Jurkat, Clone E6-1 (cell line): Measurements from ENCODE around the gene ZNF329. TPM values are rescaled to one million over a fixed set of nuclear protein-coding genes. Genes with fewer than 3 reads are reported as not detected.
"Not testable (repeated sequence)": the region's sequence is repeated elsewhere in the genome, so short reads cannot be mapped to it uniquely, and the experiment has no call there.

Source experiments
- DNase-seq: peaks from one replicate; pipeline ENCODE4 v3.0.0-alpha.2; 2011; ENCODE audit warnings: low read depth, low spot score
- H3K4me3 ChIP-seq: 2 replicates; pipeline ENCODE4 v1.5.1; 2011; ENCODE audit warnings: mild to moderate bottlenecking, low read length, control low read depth, moderate library complexity
- polyA plus RNA-seq: library from polyadenylated mRNA; unstranded; fragments of >200 nt; gene quantifications from one replicate; pipeline ENCODE4 v1.2.1, GENCODE V29; 2012; ENCODE audit warnings: missing spikeins; ENCODE audit not compliant: insufficient read length, insufficient read depth

ZNF329 gene
- polyA plus RNA-seq, result not detected

- H3K4me3 ChIP-seq, result peak within 1 kb of the TSS; percentile 16
- DNase-seq, result peak; percentile 2
These were observed at the start of gene ZNF329 for GRCh38 chr19:58150328-58150921. Gene ZNF329 (minus strand): TSS chr19:58150789. CDS start chr19:58129503, 21,286 bp downstream.

GRCh38 chr19:58196901-58197616 lies 46.5 kb upstream of the ZNF329 start:
- H3K4me3 ChIP-seq, result no peak overlapping the region
- no peak for DNase-seq

- H3K4me3 ChIP-seq, result peak overlapping the region; percentile 59
- DNase-seq, result no peak
These were observed 33.2 kb upstream of the ZNF329 start for GRCh38 chr19:58183817-58184215.

GRCh38 chr19:58182989-58183816 lies 32.6 kb upstream of the ZNF329 start, which contains the start of gene ZNF274:
Gene ZNF274 (plus strand): TSS chr19:58183061. CDS start chr19:58183966, 905 bp downstream.
- H3K4me3 ChIP-seq, result peak within 1 kb of the TSS; percentile 59
- peak; percentile 71 for DNase-seq

GRCh38 chr19:58182577-58182988 lies 32.0 kb upstream of the ZNF329 start:
- peak; percentile 42 for DNase-seq
- peak overlapping the region; percentile 59 for H3K4me3 ChIP-seq

- DNase-seq, result peak; percentile 48
- H3K4me3 ChIP-seq, result peak overlapping the region; percentile 25; the same call in 1 of the 2 replicates
These were observed 31.4 kb upstream of the ZNF329 start for GRCh38 chr19:58181902-58182576.

GRCh38 chr19:58170860-58171259 lies 20.3 kb upstream of the ZNF329 start:
- DNase-seq, result no peak
- H3K4me3 ChIP-seq, result no peak overlapping the region

GRCh38 chr19:58166708-58167280 lies 16.2 kb upstream of the ZNF329 start:
- DNase-seq, result no peak

GRCh38 chr19:58166268-58166667 lies 15.7 kb upstream of the ZNF329 start:
- no peak overlapping the region for H3K4me3 ChIP-seq
- DNase-seq, result no peak

More at GRCh38 chr19:58166708-58167280, 16.2 kb upstream of the ZNF329 start:
- H3K4me3 ChIP-seq, result no peak overlapping the region

- DNase-seq, result no peak
- no peak overlapping the region for H3K4me3 ChIP-seq
These were observed 6.6 kb upstream of the ZNF329 start for GRCh38 chr19:58157045-58157728.

GRCh38 chr19:58154679-58155648 lies 4.4 kb upstream of the ZNF329 start:
- peak; percentile 70 for DNase-seq
- peak overlapping the region; percentile 54 for H3K4me3 ChIP-seq

GRCh38 chr19:58154287-58154678 lies 3.7 kb upstream of the ZNF329 start:
- no peak for DNase-seq
- H3K4me3 ChIP-seq, result peak overlapping the region; percentile 54

GRCh38 chr19:58153386-58153785 lies 2.8 kb upstream of the ZNF329 start:
- H3K4me3 ChIP-seq, result no peak overlapping the region

GRCh38 chr19:58147475-58147874 lies 3.1 kb downstream of the ZNF329 start:
- not testable (repeated sequence) for H3K4me3 ChIP-seq, DNase-seq

More at GRCh38 chr19:58153386-58153785, 2.8 kb upstream of the ZNF329 start:
- no peak for DNase-seq

GRCh38 chr19:58145849-58146248 lies 4.7 kb downstream of the ZNF329 start:
- no peak for DNase-seq
- no peak overlapping the region for H3K4me3 ChIP-seq

- DNase-seq, result no peak
- no peak overlapping the region for H3K4me3 ChIP-seq
These were observed 16.3 kb downstream of the ZNF329 start for GRCh38 chr19:58134244-58134643.

- no peak for DNase-seq
- no peak overlapping the region for H3K4me3 ChIP-seq
These were observed 21.3 kb downstream of the ZNF329 start for GRCh38 chr19:58129284-58129683.
